ENCODE results near the gene FAM20B. TPM values are rescaled to one million over a fixed set of nuclear protein-coding genes. Genes with fewer than 3 reads are reported as not detected.

FAM20B gene
- total and polyA plus RNA-seq, 2 of the 13 experiments (the other 11 are each of a cell fraction or from before 2014, with no cell fraction given) = 13.8 to 26.9 TPM

DNA sequence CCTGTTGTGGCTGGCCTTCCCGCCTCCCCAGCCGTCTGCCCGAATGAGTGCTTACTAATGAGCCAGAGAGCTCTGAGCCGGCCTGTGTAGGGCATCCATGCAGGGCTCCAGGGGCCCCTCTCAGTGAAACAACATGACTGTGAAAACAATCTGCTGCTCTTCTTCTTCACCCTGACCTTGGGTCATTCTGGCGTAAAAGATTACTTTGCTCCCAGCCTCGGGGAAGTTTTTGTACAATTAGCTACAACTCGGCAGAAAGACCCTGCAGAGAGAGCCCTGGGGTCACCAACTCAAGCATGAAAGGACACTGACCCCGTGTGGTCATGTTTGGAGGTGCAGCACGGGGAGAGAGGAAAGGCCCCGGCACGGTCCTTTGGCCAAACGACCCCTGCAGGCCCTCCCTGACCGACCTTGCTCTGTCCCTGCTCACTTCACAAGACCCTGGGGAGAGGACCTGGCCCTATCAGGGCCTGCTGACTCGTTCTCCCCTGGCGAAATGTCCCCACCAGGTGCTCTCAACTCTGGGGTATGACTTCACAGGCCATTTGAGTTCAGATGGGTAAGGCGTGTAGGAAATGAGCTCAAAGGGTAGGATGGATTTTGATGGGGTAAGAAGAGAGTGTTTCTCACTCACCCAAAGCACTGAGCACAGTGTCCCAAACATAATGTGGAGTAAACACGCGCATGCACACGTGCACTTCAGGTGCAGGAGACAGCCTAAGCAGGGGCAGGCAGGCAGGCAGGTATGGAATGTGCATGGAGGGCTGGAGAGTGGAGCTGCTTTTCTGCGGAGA lies 22.9 kb upstream of the FAM20B start (continued):
- TF ChIP-seq SATB2 (CRISPR knock-in tag; IDR thresholded peaks at IDR 0.05) = no peak
- TF ChIP-seq TAF15 (IDR thresholded peaks at IDR 0.05; ENCODE audit: low read depth, low read length, poor library complexity, severe bottlenecking) = no peak
- no peak for TF ChIP-seq ZNF12 (CRISPR knock-in tag; IDR thresholded peaks at IDR 0.05)
- peak; percentile 38; the same call in 1 of the 2 replicates for TF ChIP-seq ZFY (CRISPR knock-in tag; IDR thresholded peaks at IDR 0.05)
- TF ChIP-seq RFXANK (CRISPR knock-in tag; IDR thresholded peaks at IDR 0.05) = no peak
- TF ChIP-seq ZNF292 (CRISPR knock-in tag; IDR thresholded peaks at IDR 0.05; ENCODE audit: borderline replicate concordance, low read depth) = 0 out of 2 replicates have a peak, but pooled peaks have one; percentile 25
- no peak for TF ChIP-seq HOXA5 (CRISPR knock-in tag; IDR thresholded peaks at IDR 0.05)
- TF ChIP-seq RARG (CRISPR knock-in tag; IDR thresholded peaks at IDR 0.05; ENCODE audit: low read depth) = no peak
- TF ChIP-seq FOSL2 (CRISPR knock-in tag; IDR thresholded peaks at IDR 0.05) = no peak
- TF ChIP-seq ZNF580 (CRISPR knock-in tag; IDR thresholded peaks at IDR 0.05; ENCODE audit: borderline replicate concordance, low read depth) = peak; percentile 44; the same call in 1 of the 2 replicates
- 0 out of 2 replicates have a peak, but pooled peaks have one; percentile 26 for TF ChIP-seq ZNF264 (CRISPR knock-in tag; IDR thresholded peaks at IDR 0.05)
- no peak for TF ChIP-seq MATR3 (CRISPR knock-in tag; IDR thresholded peaks at IDR 0.05)
- TF ChIP-seq, protein P1, sequence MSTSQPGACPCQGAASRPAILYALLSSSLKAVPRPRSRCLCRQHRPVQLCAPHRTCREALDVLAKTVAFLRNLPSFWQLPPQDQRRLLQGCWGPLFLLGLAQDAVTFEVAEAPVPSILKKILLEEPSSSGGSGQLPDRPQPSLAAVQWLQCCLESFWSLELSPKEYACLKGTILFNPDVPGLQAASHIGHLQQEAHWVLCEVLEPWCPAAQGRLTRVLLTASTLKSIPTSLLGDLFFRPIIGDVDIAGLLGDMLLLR (CRISPR knock-in tag; IDR thresholded peaks at IDR 0.05) = no peak
- TF ChIP-seq MTF1 (CRISPR knock-in tag; IDR thresholded peaks at IDR 0.05) = no peak
- no peak for TF ChIP-seq TAF1 (CRISPR knock-in tag; IDR thresholded peaks at IDR 0.05)
- TF ChIP-seq RXRA (CRISPR knock-in tag; IDR thresholded peaks at IDR 0.05) = peak; percentile 55
- no peak for TF ChIP-seq NFE2 (CRISPR knock-in tag; IDR thresholded peaks at IDR 0.05)
- TF ChIP-seq, protein P2, sequence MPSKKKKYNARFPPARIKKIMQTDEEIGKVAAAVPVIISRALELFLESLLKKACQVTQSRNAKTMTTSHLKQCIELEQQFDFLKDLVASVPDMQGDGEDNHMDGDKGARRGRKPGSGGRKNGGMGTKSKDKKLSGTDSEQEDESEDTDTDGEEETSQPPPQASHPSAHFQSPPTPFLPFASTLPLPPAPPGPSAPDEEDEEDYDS (CRISPR knock-in tag; IDR thresholded peaks at IDR 0.05) = no peak
- 0 out of 2 replicates have a peak, but pooled peaks have one; percentile 16 for TF ChIP-seq MED1 (CRISPR knock-in tag; IDR thresholded peaks at IDR 0.05)
- TF ChIP-seq, protein P3, sequence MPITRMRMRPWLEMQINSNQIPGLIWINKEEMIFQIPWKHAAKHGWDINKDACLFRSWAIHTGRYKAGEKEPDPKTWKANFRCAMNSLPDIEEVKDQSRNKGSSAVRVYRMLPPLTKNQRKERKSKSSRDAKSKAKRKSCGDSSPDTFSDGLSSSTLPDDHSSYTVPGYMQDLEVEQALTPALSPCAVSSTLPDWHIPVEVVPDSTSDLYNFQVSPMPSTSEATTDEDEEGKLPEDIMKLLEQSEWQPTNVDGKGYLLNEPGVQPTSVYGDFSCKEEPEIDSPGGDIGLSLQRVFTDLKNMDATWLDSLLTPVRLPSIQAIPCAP (CRISPR knock-in tag; IDR thresholded peaks at IDR 0.05; ENCODE audit: low read depth) = no peak
- no peak for TF ChIP-seq ZFP36 (IDR thresholded peaks at IDR 0.05; ENCODE audit: borderline replicate concordance, low read depth, low read length, partially characterized antibody)
- no peak for TF ChIP-seq ZNF691 (CRISPR knock-in tag; IDR thresholded peaks at IDR 0.05; ENCODE audit: borderline replicate concordance, low read depth)
- TF ChIP-seq ETS1 (CRISPR knock-in tag; IDR thresholded peaks at IDR 0.05) = no peak
- TF ChIP-seq ZNF678 (CRISPR knock-in tag; IDR thresholded peaks at IDR 0.05) = no peak
- TF ChIP-seq, protein P4, sequence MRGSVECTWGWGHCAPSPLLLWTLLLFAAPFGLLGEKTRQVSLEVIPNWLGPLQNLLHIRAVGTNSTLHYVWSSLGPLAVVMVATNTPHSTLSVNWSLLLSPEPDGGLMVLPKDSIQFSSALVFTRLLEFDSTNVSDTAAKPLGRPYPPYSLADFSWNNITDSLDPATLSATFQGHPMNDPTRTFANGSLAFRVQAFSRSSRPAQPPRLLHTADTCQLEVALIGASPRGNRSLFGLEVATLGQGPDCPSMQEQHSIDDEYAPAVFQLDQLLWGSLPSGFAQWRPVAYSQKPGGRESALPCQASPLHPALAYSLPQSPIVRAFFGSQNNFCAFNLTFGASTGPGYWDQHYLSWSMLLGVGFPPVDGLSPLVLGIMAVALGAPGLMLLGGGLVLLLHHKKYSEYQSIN (CRISPR knock-in tag; IDR thresholded peaks at IDR 0.05; ENCODE audit: borderline replicate concordance) = no peak
- 0 out of 2 replicates have a peak, but pooled peaks have one; percentile 34 for TF ChIP-seq NCOA1 (CRISPR knock-in tag; IDR thresholded peaks at IDR 0.05)
